Stimulated activated CD8-positive, alpha-beta memory T cell treated with anti-CD3 and anti-CD28 coated beads, Interleukin-4, amount 100 ng/mL, for 1 hour (primary cell): ENCODE results near the gene PRAME.
"Not testable (repeated sequence)": the region's sequence is repeated elsewhere in the genome, so short reads cannot be mapped to it uniquely, and the experiment has no call there.

ENCODE experiments used
- DNase-seq, 2 donors: peaks; one replicate each; pipeline ENCODE4 v3.0.0-alpha.2; 2020; ENCODE audit warnings: low read depth in 2 of 2, low spot score in 1 of 2

Gene PRAME

GRCh38 chr22:22526125-22526912 lies 32.7 kb downstream of the PRAME start:
- DNase-seq, result no peak

DNA sequence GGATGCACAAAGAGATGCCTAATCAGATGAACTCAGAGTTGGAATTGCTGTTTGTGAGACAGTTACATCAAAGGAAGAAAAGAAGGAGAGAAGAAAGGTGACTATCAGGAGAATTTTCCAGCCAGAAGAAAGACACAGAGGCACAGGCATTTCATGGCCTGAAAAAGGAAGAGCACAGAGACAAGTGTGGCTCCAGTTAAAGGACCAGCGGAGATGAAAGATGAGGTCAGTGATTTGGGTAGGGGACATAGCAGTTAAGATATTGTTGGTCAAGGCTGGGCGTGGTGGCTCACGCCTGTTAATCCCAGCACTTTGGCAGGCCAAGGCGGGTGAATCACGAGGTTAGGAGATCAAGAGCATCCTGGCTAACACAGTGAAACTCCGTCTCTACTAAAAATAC lies 35.6 kb downstream of the PRAME start:
- DNase-seq, result no peak

GRCh38 chr22:22521631-22522030 lies 37.4 kb downstream of the PRAME start:
- DNase-seq, result no peak

DNA sequence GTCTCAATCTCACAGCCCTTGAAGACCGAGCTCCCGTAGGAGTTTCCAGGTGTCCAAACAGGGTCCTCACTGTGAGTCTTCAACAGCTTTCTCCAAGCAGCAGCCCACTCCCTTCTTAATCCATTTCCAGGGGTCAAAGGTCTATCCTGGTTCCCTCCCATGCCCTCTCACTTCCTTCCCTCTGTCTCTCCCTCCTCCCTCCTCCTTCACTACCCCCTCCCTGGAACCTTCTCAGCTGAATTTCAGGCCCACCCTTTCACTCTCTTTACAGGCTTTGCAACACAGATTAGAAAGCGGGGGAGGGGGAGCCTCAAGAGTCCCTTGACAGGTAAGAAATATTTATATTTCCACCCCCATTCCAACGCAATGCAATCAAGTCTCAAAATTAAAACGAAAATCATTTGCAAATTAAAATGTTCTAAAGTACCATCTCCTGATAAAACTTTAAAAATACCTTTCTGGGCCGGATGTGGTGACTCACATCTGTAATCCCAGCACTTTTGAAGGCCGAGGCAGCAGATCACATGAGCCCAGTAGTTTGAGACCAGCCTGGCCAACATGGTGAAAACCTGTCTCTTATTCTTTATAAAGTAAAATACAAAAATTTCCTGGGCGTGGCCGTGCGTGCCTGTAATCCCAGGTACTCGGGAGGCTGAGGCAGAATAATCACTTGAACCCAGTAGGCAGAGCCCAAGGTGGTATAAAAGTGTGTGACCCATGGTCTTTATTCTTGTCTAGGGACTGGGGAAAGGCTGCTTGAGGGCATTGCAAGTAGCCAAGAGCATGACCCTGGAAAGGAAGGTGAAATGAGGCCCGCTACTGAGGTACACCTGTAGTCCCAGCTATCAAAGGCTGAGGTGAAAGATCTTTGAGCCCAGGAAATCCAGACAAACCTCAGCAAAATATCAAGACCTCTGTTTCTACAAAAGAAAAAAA lies 38.1 kb downstream of the PRAME start:
- DNase-seq, result no peak

DNA sequence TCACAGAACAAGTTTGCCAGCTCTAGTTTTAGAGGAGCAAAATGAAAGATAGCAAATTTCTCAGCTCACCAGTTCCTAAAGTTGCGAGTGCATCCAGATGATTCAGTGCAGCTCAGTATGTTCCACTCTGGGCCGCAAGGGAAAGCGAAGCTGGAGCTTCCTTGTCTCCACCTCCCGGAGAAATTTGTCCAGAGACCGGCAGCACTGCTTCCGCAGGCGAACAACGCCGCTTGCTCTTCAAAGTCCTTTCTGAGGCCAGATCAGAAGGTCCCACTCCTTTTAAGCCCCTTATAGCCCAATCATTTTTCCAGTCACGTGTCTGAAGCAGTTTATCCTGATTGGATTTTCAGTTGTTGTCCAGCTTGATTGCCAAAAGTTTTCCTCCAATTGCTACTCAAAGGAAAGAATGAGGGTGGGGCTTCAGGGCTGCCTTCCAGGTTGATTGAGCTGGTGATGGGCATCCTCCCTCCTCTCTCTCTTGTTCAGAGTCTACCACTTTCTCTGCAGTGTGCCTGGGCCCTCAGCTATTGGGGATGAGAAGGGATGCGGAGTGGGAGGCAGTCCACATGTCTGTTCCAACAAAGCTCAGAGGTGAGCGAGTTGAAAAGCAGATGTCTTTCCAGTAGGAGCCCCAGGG lies 38.9 kb downstream of the PRAME start, which contains the start of gene ZNF280A:
TSS of gene ZNF280A (minus strand) at position 251 of the 637 bp plus-strand sequence. CDS start 4,640 bp downstream, outside the sequence.
- DNase-seq, result no peak

DNA sequence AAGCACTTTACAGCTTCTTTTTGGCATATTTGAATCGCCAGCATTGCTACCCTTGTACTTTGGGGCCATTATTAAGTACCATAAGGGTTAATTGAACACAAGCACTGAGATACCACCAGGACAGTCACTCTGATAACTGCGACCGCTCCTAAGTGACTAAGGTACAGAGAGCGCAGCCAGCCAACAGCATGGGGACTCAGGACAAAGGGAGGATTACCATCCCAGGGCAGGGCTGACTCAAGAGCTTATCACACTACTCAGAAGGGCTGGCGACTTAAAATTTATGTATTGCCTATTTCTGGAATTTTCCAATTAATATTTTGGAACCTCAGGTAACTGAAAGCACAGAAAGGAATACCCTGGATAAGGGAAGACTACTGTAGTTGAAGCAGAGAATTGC lies 39.5 kb downstream of the PRAME start:
- DNase-seq, result no peak

GRCh38 chr22:22516992-22517391 lies 42.1 kb downstream of the PRAME start:
- DNase-seq, result no peak

DNA sequence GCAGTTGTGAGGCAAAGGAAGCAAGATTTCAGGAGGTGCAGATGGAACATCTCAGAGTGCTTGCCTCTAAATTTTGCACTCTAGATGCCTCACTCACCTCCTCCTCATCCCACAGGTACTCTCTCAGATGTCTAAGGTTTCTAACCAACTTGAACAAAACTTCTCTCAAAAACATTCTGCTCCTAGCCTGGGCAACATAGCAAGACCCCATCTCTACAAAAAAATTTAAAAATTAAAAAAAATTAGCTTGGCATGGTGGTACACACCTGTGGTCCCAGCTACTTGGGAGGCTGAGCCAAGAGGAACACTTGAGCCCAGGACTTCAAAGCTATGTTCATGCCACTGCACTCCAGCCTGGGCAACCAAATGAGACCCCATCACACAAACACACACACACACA lies 43.2 kb downstream of the PRAME start:
- no peak for DNase-seq

- DNase-seq, result not testable (repeated sequence)
Observed at GRCh38 chr22:22514431-22514830, 44.6 kb downstream of the PRAME start.

- DNase-seq, result no peak
Observed at GRCh38 chr22:22513619-22514018, 45.4 kb downstream of the PRAME start.

DNA sequence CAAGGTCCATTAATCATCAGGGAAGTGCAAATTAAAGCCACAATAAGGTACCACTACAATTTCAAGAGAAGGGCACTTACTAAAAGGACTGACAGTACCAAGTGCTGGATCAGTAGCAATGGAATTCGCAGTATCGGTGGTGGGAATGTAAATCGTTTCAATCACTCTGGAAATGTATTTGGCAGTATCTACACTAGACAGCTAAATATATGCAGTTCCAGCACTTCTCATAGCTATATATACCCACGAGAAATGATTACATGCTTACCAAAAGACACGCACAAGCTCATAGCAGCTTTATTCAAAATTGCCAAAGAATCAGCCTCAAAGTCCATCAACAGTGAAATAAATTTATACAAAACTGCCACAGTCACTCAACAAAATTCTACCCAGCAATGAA lies 46.1 kb downstream of the PRAME start:
- no peak for DNase-seq

DNA sequence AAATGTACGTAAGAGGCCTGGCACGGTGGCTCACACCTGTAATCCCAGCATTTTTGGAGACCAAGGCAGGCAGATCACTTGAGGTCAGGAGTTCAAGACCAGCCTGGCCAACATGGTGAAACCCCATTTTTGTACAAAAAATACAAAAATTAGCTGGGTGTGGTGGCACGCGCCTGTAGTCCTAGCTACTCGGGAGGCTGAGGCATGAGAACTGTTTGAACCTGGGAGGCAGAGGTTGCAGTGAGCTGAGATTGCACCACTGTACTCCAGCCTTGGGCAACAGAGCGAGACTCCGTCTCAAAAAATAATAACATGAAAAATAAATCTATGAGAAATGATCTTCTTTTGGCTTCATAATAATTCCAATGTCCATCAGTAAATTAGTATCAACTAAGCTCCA lies 48.2 kb downstream of the PRAME start:
- DNase-seq, result not testable (repeated sequence)

- not testable (repeated sequence) for DNase-seq
Observed at GRCh38 chr22:22509912-22510311, 49.2 kb downstream of the PRAME start.

DNA sequence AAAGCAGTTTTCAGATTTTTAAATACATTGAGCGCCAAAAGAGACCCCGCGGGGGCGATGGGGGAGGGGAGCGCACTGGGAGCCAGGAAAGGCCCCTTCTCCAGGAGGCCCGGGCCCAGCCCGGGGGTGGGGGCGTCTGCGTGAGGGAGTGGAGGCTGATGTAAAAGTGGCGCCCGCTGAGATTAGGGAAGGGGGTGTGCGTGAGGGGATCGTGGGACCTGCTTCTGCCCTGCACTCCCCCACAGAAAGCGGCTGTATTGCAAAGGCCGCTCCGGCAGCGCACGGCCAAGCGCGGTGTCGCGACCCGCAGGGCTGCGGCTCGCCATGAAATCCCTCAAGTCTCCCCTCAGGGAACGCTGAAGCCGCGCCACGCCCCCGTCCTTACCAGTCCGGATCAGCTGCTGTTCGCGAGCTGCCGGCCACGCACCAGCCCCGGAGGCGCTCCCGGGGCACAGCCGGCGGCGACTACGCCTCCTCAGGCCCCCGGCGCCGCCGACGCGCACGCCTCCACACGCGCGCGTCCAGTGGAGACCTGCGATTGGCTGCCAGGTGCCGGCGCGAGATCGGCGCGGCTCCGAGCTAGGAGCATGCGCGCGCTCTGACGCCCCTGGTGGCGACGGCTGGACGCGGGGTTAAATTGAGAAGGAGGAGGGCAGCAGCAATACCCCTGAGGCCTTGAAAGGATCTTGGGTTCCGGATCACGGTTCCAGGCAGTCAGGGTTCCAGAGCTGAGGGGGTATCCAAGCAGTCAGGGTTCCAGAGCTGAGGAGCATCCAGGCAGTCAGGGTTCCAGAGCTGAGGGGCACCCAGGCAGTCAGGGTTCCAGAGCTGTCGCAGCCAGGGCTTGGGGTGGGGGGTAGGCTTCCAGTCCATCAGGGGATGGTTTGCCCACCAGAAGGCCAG lies 50.5 kb downstream of the PRAME start, which contains the start of gene ZNF280B:
TSS of gene ZNF280B (minus strand) at position 469 of the 903 bp plus-strand sequence. CDS start 19,344 bp downstream, outside the sequence.
- peak; percentile 55 to 60 for DNase-seq

DNA sequence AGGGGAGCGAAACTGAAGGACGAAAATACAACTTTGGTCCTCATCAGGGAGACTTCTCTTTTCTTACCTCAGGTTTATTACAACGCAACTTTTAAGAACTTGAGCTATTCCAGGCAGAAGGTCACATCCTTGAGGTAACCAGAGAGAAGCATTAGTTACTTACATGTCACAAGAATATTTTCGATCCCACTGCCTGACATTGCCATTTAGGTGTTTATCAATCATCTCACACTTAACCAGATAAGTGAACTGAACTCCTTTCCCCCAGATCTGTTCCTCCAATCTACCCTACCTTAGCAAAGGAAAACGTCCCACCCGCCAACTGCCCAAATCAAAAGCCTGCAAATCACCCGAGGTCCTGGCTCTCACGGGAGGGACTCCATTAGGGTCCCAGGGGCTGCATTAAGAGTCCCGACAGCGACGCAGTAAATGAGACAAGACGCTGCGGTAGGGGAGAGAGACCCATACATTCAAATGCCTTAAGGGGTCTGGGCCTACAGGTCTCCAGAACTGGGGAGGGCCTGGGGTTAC lies 51.3 kb downstream of the PRAME start:
- no peak for DNase-seq

GRCh38 chr22:22506736-22507135 lies 52.3 kb downstream of the PRAME start:
- DNase-seq, result no peak

DNA sequence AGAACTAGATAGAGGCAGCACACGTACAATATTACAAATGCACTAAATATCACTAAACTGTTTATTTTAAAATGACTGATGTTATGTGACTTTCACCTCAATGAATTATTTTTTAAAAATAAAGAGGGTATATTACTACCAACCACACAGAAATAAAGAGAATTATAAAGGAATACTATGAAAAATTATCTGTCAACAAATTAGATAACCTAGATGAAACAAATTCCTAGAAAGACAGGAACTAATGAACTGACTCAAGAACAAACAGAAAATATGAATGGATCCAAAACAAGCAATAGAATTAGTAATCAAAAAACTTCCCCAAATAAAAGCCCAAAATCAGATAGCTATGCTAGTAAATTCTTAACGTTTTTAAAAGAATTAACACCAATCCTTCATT lies 60.8 kb downstream of the PRAME start:
- no peak for DNase-seq
